ENCODE data around the gene AHNAK2. TPM values are rescaled to one million over a fixed set of nuclear protein-coding genes. Genes with fewer than 3 reads are reported as not detected.

AHNAK2 gene
- total RNA-seq, 4 donors from 2014 or later = 44.9 to 175 (median 71.7) TPM

- no peak for TF ChIP-seq CTCF (IDR thresholded peaks at IDR 0.05)
- TF ChIP-seq POLR2A (IDR thresholded peaks at IDR 0.05) = no peak
- Histone ChIP-seq H3K4me3 (no peak overlapping the region), H3K4me1 (no peaks in the 10 kb centered on the region), H3K36me3 (no peaks in the 10 kb centered on the region), H3K27ac (no peak overlapping the region), H3K9me3 (no peaks in the 10 kb centered on the region), H3K27me3 (no peaks in the 10 kb centered on the region)
- intact Hi-C loops (cut with DNase I; ENCODE audit: low total_unique reads) = no loop called here
- DNase-seq = no peak
Observed at GRCh38 chr14:104957146-104958113, 20.7 kb downstream of the AHNAK2 start.

- intact Hi-C loops (cut with DNase I; ENCODE audit: low total_unique reads) = no loop called here
- no peak for DNase-seq
Observed at GRCh38 chr14:104956290-104956890, 21.8 kb downstream of the AHNAK2 start.

GRCh38 chr14:104955396-104955770 is 22.8 kb downstream of the AHNAK2 start:
- no peaks in the 10 kb centered on the region for H3K36me3 ChIP-seq
- no peak for TF ChIP-seq CTCF (IDR thresholded peaks at IDR 0.05)
- TF ChIP-seq POLR2A (IDR thresholded peaks at IDR 0.05) = no peak
- intact Hi-C loops (cut with DNase I; ENCODE audit: low total_unique reads) = no loop called here
- no peaks in the 10 kb centered on the region for H3K27me3 ChIP-seq
- DNase-seq = no peak
- H3K4me1 ChIP-seq = no peaks in the 10 kb centered on the region
- H3K9me3 ChIP-seq = no peaks in the 10 kb centered on the region
- H3K4me3 ChIP-seq = no peak overlapping the region
- H3K27ac ChIP-seq = no peak overlapping the region

More at GRCh38 chr14:104956290-104956890, 21.8 kb downstream of the AHNAK2 start:
- Histone ChIP-seq H3K4me1 (no peaks in the 10 kb centered on the region), H3K27ac (no peak overlapping the region), H3K4me3 (no peak overlapping the region), H3K9me3 (no peaks in the 10 kb centered on the region), H3K27me3 (no peaks in the 10 kb centered on the region), H3K36me3 (no peaks in the 10 kb centered on the region)
- TF ChIP-seq CTCF (IDR thresholded peaks at IDR 0.05) (no peak), POLR2A (IDR thresholded peaks at IDR 0.05) (no peak)

GRCh38 chr14:104954746-104955395 is 23.3 kb downstream of the AHNAK2 start:
- Histone ChIP-seq H3K4me3 (no peak overlapping the region), H3K4me1 (no peaks in the 10 kb centered on the region), H3K27ac (no peak overlapping the region), H3K36me3 (no peaks in the 10 kb centered on the region), H3K9me3 (no peaks in the 10 kb centered on the region), H3K27me3 (no peaks in the 10 kb centered on the region)
- intact Hi-C loops (cut with DNase I; ENCODE audit: low total_unique reads) = no loop called here
- DNase-seq = no peak
- no peak for TF ChIP-seq CTCF (IDR thresholded peaks at IDR 0.05)
- no peak for TF ChIP-seq POLR2A (IDR thresholded peaks at IDR 0.05)
